OCI-LY1 (cell line): ENCODE results near the gene GBP4.

Experiments used
- H2AFZ ChIP-seq: fragments of 200-600 bp; sonication (generic), shearing (Covaris generic); 2 replicates; pipeline ENCODE4 v1.6.0; 2014; ENCODE audit warnings: antibody characterized with exemption, mild to moderate bottlenecking, low read length
- H3F3A ChIP-seq: fragments of 200-600 bp; sonication (generic), shearing (Covaris generic); 2 replicates; pipeline ENCODE4 v1.6.0; 2014; ENCODE audit warnings: mild to moderate bottlenecking, antibody characterized with exemption, low read length, moderate library complexity; ENCODE audit not compliant: insufficient read depth
- H3K27ac ChIP-seq: fragments of 200-600 bp; sonication (generic); 2 replicates; pipeline ENCODE4 v1.5.1; 2014; ENCODE audit warnings: low read length, mixed run types, mild to moderate bottlenecking, low read depth; ENCODE audit not compliant: poor library complexity, severe bottlenecking
- H3K27me3 ChIP-seq: fragments of 200-600 bp; sonication (generic); 2 replicates; pipeline ENCODE4 v1.6.0; 2014; ENCODE audit warnings: antibody characterized with exemption, mild to moderate bottlenecking, low read length, moderate library complexity; ENCODE audit not compliant: insufficient read depth
- H3K36me3 ChIP-seq: fragments of 200-600 bp; sonication (generic); 2 replicates; pipeline ENCODE4 v1.6.1; 2014; ENCODE audit warnings: mild to moderate bottlenecking, antibody characterized with exemption, low read length, moderate library complexity, mixed read lengths; ENCODE audit not compliant: insufficient read depth
- H3K4me1 ChIP-seq: fragments of 200-600 bp; sonication (generic); 2 replicates; pipeline ENCODE4 v1.5.1; 2014; ENCODE audit warnings: mild to moderate bottlenecking, low read length, moderate library complexity; ENCODE audit not compliant: insufficient read depth, severe bottlenecking
- H3K4me2 ChIP-seq: fragments of 200-600 bp; sonication (generic), shearing (Covaris generic); 2 replicates; pipeline ENCODE4 v1.6.1; 2014; ENCODE audit warnings: low read length
- H3K4me3 ChIP-seq: fragments of 200-600 bp; sonication (generic); 2 replicates; pipeline ENCODE4 v1.5.1; 2014; ENCODE audit warnings: low read length, low read depth, mild to moderate bottlenecking, mixed read lengths; ENCODE audit not compliant: poor library complexity, severe bottlenecking
- H3K79me2 ChIP-seq: fragments of 200-600 bp; shearing (Covaris generic); 2 replicates; pipeline ENCODE4 v1.6.1; 2016; ENCODE audit warnings: mixed run types, low read length, mixed read lengths; ENCODE audit not compliant: insufficient read depth
- H3K9ac ChIP-seq: fragments of 200-600 bp; sonication (generic), shearing (Covaris generic); 2 replicates; pipeline ENCODE4 v1.6.1; 2014; ENCODE audit warnings: mild to moderate bottlenecking, low read length, mixed read lengths
- H3K9me2 ChIP-seq: fragments of 200-600 bp; sonication (generic), shearing (Covaris generic); 2 replicates; pipeline ENCODE4 v1.6.1; 2014; ENCODE audit warnings: low read depth, mild to moderate bottlenecking, low read length, mixed read lengths
- H3K9me3 ChIP-seq: fragments of 200-600 bp; shearing (Covaris generic); 2 replicates; pipeline ENCODE4 v1.6.1; 2014; ENCODE audit warnings: low read length, mixed read lengths
- H4K20me1 ChIP-seq: fragments of 200-600 bp; sonication (generic), shearing (Covaris generic); 2 replicates; pipeline ENCODE4 v1.6.0; 2016; ENCODE audit warnings: mild to moderate bottlenecking, low read length; ENCODE audit not compliant: insufficient read depth
- EZH2 ChIP-seq: fragments of 200-600 bp; sonication (generic), shearing (Covaris generic); IDR thresholded peaks from 2 replicates; pipeline ENCODE4 v1.8.0; 2017; ENCODE audit warnings: borderline replicate concordance, mixed run types, mild to moderate bottlenecking, antibody characterized with exemption, low read length, moderate library complexity, mixed read lengths
- TF ChIP-seq, protein P1 (sequence below): fragments of 200-600 bp; sonication (generic), shearing (Covaris generic); IDR thresholded peaks from 2 replicates; pipeline ENCODE4 v1.5.1; 2017; ENCODE audit warnings: mild to moderate bottlenecking, antibody characterized with exemption, low read length, moderate library complexity, mixed read lengths

GBP4 gene

DNA sequence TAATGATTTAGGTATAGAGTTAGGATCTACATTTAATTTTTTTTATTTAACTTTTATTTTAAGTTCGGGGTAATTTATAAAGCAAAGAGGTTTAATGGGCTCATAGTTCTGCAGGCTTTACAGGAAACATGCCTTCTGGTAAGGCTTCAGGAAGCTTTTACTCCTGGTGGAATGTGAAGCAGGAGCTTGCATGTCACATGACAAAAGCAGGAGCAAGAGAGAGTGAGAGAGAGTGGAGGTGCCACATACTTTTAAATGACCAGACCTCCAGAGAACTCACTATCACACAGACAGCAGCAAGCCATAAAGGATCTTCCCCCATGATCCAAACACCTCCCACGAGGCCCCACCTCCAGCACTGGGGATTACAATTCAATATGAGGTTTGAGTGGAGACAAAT is 55.3 kb downstream of the GBP4 start:
- H3K27ac ChIP-seq, result no peak overlapping the region
- no peak overlapping the region for H3K4me2 ChIP-seq
- H3K27me3 ChIP-seq, result no peaks in the 10 kb centered on the region
- H3K4me3 ChIP-seq, result no peak overlapping the region
- no peaks in the 10 kb centered on the region for H3K36me3 ChIP-seq
- H3K9me3 ChIP-seq, result no peaks in the 10 kb centered on the region
- H4K20me1 ChIP-seq, result no peaks in the 10 kb centered on the region
- H3K9me2 ChIP-seq, result no peaks in the 10 kb centered on the region
- H3F3A ChIP-seq, result no peaks in the 10 kb centered on the region
- H2AFZ ChIP-seq, result no peak overlapping the region
- no peaks in the 10 kb centered on the region for H3K4me1 ChIP-seq
- TF ChIP-seq, protein P1, sequence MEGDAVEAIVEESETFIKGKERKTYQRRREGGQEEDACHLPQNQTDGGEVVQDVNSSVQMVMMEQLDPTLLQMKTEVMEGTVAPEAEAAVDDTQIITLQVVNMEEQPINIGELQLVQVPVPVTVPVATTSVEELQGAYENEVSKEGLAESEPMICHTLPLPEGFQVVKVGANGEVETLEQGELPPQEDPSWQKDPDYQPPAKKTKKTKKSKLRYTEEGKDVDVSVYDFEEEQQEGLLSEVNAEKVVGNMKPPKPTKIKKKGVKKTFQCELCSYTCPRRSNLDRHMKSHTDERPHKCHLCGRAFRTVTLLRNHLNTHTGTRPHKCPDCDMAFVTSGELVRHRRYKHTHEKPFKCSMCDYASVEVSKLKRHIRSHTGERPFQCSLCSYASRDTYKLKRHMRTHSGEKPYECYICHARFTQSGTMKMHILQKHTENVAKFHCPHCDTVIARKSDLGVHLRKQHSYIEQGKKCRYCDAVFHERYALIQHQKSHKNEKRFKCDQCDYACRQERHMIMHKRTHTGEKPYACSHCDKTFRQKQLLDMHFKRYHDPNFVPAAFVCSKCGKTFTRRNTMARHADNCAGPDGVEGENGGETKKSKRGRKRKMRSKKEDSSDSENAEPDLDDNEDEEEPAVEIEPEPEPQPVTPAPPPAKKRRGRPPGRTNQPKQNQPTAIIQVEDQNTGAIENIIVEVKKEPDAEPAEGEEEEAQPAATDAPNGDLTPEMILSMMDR, result no peak
- no peak for TF ChIP-seq EZH2
- H3K79me2 ChIP-seq, result no peaks in the 10 kb centered on the region
- no peak overlapping the region for H3K9ac ChIP-seq

DNA sequence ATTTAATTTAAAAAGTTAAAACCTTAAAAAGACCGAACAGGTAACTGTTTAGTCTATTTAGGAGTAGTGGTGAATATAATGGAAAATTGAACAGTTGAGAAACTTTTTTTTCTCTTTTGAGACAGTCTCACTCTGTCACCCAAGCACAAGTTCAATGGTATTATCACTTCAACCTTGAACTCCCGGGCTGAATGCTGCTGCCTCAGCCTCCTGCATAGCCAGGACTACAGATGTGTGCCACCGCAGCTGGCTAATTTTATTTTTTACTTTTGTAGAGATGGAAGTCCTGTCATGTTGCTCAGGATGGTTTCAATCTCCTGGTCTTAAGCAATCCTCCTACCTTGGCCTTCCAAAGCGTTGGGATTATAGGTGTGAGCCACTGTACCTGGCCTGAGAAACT is 56.6 kb downstream of the GBP4 start:
- no peak overlapping the region for H3K27ac ChIP-seq
- no peaks in the 10 kb centered on the region for H3K27me3 ChIP-seq
- H3K9ac ChIP-seq, result no peak overlapping the region
- no peak overlapping the region for H2AFZ ChIP-seq
- H3K4me1 ChIP-seq, result no peaks in the 10 kb centered on the region
- H3K79me2 ChIP-seq, result no peaks in the 10 kb centered on the region
- H3F3A ChIP-seq, result no peaks in the 10 kb centered on the region
- TF ChIP-seq, protein P1, result no peak
- no peak for TF ChIP-seq EZH2
- no peaks in the 10 kb centered on the region for H3K9me2 ChIP-seq
- no peak overlapping the region for H3K4me2 ChIP-seq
- no peaks in the 10 kb centered on the region for H3K9me3 ChIP-seq
- no peaks in the 10 kb centered on the region for H4K20me1 ChIP-seq
- no peaks in the 10 kb centered on the region for H3K36me3 ChIP-seq
- H3K4me3 ChIP-seq, result no peak overlapping the region

DNA sequence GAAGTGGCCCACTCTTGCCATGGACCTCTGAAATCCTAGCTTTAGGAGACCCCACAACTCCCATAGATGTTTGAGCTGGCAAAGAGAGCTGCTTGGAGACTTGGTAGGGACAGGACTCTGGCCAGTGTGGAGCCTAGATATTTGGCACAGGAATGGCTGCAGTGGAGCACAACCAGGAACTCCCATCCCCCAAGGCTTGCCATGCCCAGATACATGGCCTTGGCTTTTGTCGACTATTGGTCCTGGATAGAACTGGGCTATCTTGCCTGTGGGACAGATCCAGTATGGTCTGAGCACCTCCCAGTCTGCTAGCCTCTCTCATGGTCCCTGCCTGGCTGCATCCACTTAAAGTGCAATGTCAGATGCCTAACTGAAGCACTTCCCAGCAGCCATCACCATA is 65.0 kb downstream of the GBP4 start:
- H3K4me3 ChIP-seq, result no peak overlapping the region
- no peaks in the 10 kb centered on the region for H3K9me2 ChIP-seq
- no peaks in the 10 kb centered on the region for H3K27me3 ChIP-seq
- H3K4me2 ChIP-seq, result no peak overlapping the region
- H3K4me1 ChIP-seq, result no peaks in the 10 kb centered on the region
- H3K9ac ChIP-seq, result no peak overlapping the region
- no peaks in the 10 kb centered on the region for H4K20me1 ChIP-seq
- no peak overlapping the region for H3K27ac ChIP-seq
- H3K36me3 ChIP-seq, result no peaks in the 10 kb centered on the region
- no peaks in the 10 kb centered on the region for H3K79me2 ChIP-seq
- no peak overlapping the region for H2AFZ ChIP-seq
- no peak for TF ChIP-seq EZH2
- TF ChIP-seq, protein P1, result no peak
- H3K9me3 ChIP-seq, result no peaks in the 10 kb centered on the region
- no peaks in the 10 kb centered on the region for H3F3A ChIP-seq
